GM18519 (cell line): ENCODE measurements around the gene RABL3.
"Not testable (repeated sequence)": the region's sequence is repeated elsewhere in the genome, so short reads cannot be mapped to it uniquely, and the experiment has no call there.

Experiments
- ATAC-seq: cut with Tn5 transposase; IDR thresholded peaks from one replicate; pipeline ENCODE4 v1.9.1; 2021; ENCODE audit warnings: mild to moderate bottlenecking, moderate library complexity; ENCODE audit not compliant: unreplicated experiment, low FRiP score

Gene RABL3

GRCh38 chr3:120684896-120685295, 57.4 kb downstream of the RABL3 start:
- ATAC-seq = no peak

- ATAC-seq = no peak
Observed at GRCh38 chr3:120683671-120684301, 58.5 kb downstream of the RABL3 start.

- no peak for ATAC-seq
Observed at GRCh38 chr3:120683213-120683612, 59.1 kb downstream of the RABL3 start.

- no peak for ATAC-seq
Observed at GRCh38 chr3:120682095-120682681, 60.1 kb downstream of the RABL3 start, which contains the start of gene HGD. Gene HGD, minus strand, starts transcription at chr3:120682239. Its CDS starts 128 bp downstream, at chr3:120682111.

- ATAC-seq = no peak
Observed at GRCh38 chr3:120681506-120682038, 60.7 kb downstream of the RABL3 start.

- no peak for ATAC-seq
Observed at GRCh38 chr3:120681018-120681417, 61.3 kb downstream of the RABL3 start.

GRCh38 chr3:120680193-120680894, 62.0 kb downstream of the RABL3 start:
- no peak for ATAC-seq

- no peak for ATAC-seq
Observed at GRCh38 chr3:120678984-120679383, 63.3 kb downstream of the RABL3 start.

- peak; percentile 45 for ATAC-seq
Observed at GRCh38 chr3:120678331-120678947, 63.9 kb downstream of the RABL3 start.

GRCh38 chr3:120677193-120677592, 65.1 kb downstream of the RABL3 start:
- not testable (repeated sequence) for ATAC-seq

- no peak for ATAC-seq
Observed at GRCh38 chr3:120673116-120673515, 69.2 kb downstream of the RABL3 start.

- ATAC-seq = no peak
Observed at GRCh38 chr3:120670576-120670975, 71.7 kb downstream of the RABL3 start.

- no peak for ATAC-seq
Observed at GRCh38 chr3:120664926-120665325, 77.4 kb downstream of the RABL3 start.

- ATAC-seq = no peak
Observed at GRCh38 chr3:120661945-120662344, 80.4 kb downstream of the RABL3 start.

- no peak for ATAC-seq
Observed at GRCh38 chr3:120661106-120661905, 81.0 kb downstream of the RABL3 start.

GRCh38 chr3:120659834-120660233, 82.5 kb downstream of the RABL3 start:
- ATAC-seq = no peak

GRCh38 chr3:120659285-120659684, 83.0 kb downstream of the RABL3 start:
- ATAC-seq = no peak

GRCh38 chr3:120652896-120653545, 89.3 kb downstream of the RABL3 start:
- no peak for ATAC-seq

- ATAC-seq = no peak
Observed at GRCh38 chr3:120652281-120652680, 90.0 kb downstream of the RABL3 start.

GRCh38 chr3:120650311-120650710, 92.0 kb downstream of the RABL3 start:
- no peak for ATAC-seq
